Thyroid gland (tissue), 4 donors: ENCODE measurements around the gene ARHGEF9. TPM values are rescaled to one million over a fixed set of nuclear protein-coding genes. Genes with fewer than 3 reads are reported as not detected.
A peak's percentile ranks its signal among the peaks of the same experiment; 100 is the strongest.

Experiments
- DNase-seq, 2 donors: peaks; one replicate each; pipeline ENCODE4 v3.0.0-alpha.2; 2019
- H3K27ac ChIP-seq, 3 donors: fragments of 200-600 bp; sonication (generic); 1 replicate in 2 of 3; 2 replicates in 1 of 3; pipeline ENCODE4 v1.5.1; 2016 to 2019; ENCODE audit warnings: mild to moderate bottlenecking in 1 of 3, moderate library complexity in 1 of 3
- H3K27me3 ChIP-seq: fragments of 200-600 bp; sonication (generic); one replicate; pipeline ENCODE4 v1.5.1; 2019
- H3K36me3 ChIP-seq, 2 donors: fragments of 200-600 bp; sonication (generic); one replicate each; pipeline ENCODE4 v1.5.1; 2016 to 2019
- H3K4me1 ChIP-seq, 2 donors: fragments of 200-600 bp; sonication (generic); one replicate each; pipeline ENCODE4 v1.5.1; 2017 to 2019
- H3K4me3 ChIP-seq, 3 donors: fragments of 200-600 bp; sonication (generic); replicated peaks in 1 of 3; 1 replicate in 2 of 3; 2 replicates in 1 of 3; pipeline ENCODE4 v1.5.1; 2016; ENCODE audit warnings: mild to moderate bottlenecking in 1 of 3
- H3K9me3 ChIP-seq: fragments of 200-600 bp; sonication (generic); one replicate; pipeline ENCODE4 v1.5.1; 2017
- POLR2A ChIP-seq, 2 donors: fragments of 450-650 bp; IDR thresholded peaks; one replicate each; pipeline ENCODE4 v1.6.1; 2017; ENCODE audit warnings: antibody characterized with exemption in 2 of 2, mild to moderate bottlenecking in 2 of 2, moderate library complexity in 1 of 2
- WGBS, 2 donors: methylation state at CpG; one replicate each; pipeline ENCODE4 v1.1.5; 2017; 5-methylcytosine and 5-hydroxymethylcytosine counted together
- intact Hi-C: fragments of 100-400 bp; cut with DNase I; formaldehyde crosslinking; loops from one replicate; pipeline ENCODE4 v1.15.1; 2023
- total RNA-seq, 4 donors: library from RNA; depleted of rRNA; stranded (reverse); fragments of >200 nt; gene quantifications; one replicate each; pipeline ENCODE4 v1.2.3, GENCODE V29; 2016
- TF ChIP-seq, protein P1 (sequence below), 6 experiments: fragments of 200-600 bp in 3 of 6; fragments of 450-650 bp in 3 of 6; sonication (generic) in 3 of 6; IDR thresholded peaks; one replicate each; pipeline ENCODE4 v1.5.1; 2016 to 2019; ENCODE audit warnings: antibody characterized with exemption in 6 of 6, mild to moderate bottlenecking in 2 of 6, inconsistent platforms in 1 of 6, moderate library complexity in 1 of 6

Gene ARHGEF9
- total RNA-seq, 4 donors from 2014 or later, result 20.2 to 27.0 (median 25.0) TPM

DNA sequence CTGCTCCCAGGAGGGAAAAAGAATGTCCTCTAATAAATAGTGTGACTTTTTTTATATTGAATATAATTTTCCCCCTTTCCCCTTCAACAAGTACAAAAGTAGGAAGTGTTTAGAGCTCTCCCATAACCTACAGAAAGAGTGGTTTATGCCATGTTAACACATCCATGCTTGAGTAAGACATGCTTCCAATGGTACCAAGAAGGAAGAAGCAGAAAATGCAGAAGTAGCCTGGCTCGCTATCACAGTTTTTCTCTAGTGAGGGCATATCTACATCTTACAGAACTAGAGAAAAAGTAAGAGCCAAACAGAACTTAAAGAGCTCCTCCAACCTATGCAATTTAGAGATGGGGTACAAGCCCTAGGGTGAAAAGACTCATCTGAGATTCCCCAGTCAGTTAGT, 82.5 kb downstream of the ARHGEF9 start:
- H3K4me3 ChIP-seq, result no peak overlapping the region
- peaks cover 0 to 8% of the 10 kb centered on the region in 2 donors for H3K36me3 ChIP-seq
- intact Hi-C loops, result no loop called here
- H3K27me3 ChIP-seq, result no peaks in the 10 kb centered on the region
- H3K4me1 ChIP-seq, result no peaks in the 10 kb centered on the region
- no peak overlapping the region for H3K27ac ChIP-seq
- TF ChIP-seq, protein P1, sequence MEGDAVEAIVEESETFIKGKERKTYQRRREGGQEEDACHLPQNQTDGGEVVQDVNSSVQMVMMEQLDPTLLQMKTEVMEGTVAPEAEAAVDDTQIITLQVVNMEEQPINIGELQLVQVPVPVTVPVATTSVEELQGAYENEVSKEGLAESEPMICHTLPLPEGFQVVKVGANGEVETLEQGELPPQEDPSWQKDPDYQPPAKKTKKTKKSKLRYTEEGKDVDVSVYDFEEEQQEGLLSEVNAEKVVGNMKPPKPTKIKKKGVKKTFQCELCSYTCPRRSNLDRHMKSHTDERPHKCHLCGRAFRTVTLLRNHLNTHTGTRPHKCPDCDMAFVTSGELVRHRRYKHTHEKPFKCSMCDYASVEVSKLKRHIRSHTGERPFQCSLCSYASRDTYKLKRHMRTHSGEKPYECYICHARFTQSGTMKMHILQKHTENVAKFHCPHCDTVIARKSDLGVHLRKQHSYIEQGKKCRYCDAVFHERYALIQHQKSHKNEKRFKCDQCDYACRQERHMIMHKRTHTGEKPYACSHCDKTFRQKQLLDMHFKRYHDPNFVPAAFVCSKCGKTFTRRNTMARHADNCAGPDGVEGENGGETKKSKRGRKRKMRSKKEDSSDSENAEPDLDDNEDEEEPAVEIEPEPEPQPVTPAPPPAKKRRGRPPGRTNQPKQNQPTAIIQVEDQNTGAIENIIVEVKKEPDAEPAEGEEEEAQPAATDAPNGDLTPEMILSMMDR (IDR thresholded peaks at IDR 0.05), result no peak
- TF ChIP-seq POLR2A (IDR thresholded peaks at IDR 0.05), result no peak
- H3K9me3 ChIP-seq, result no peaks in the 10 kb centered on the region
- WGBS, 2 donors, result 88 to 100% methylated on average over 1 of the region's 1 CpG
- no peak for DNase-seq

DNA sequence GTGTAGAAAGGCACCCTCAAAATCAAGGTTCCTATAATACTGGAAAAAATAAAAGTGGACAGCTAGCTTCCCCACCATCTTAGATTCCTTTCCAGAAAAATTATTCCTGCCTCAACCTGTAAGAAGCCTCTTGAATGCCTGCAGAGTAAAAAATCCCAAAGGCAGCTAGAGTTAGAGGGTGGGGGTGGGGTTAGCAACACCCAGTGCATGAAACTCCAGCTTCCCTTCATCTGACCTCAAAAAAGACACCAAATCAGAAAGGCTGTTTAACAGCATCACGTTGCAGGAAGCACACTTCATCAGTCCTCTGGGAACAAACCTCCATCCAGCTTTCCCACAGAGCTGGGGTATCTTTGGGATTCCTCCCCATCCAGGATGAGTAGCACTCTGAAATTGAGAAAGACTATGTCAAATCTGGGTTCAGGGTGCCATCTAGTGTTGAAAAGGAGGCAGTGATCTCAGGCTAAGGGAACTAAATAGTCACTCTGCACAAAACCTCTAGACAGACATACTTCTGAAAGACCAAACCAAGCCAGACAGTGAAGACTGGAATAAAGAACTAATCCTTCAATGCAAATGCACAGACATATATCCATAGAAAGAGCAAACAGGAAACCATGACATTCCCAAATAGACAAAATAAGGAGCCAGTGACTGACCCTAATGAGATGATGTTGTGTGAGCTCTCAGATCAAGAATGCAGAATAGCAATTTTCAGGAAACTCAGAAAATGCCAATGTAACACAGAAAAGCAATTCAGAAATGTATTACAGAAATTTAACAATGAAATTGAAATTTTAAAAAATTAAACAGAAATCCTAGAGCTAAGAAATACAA, 97.9 kb downstream of the ARHGEF9 start:
- Histone ChIP-seq H3K4me3 (no peak overlapping the region), H3K36me3 (no peaks in the 10 kb centered on the region), H3K27ac (no peak overlapping the region), H3K9me3 (no peaks in the 10 kb centered on the region), H3K4me1 (no peaks in the 10 kb centered on the region), H3K27me3 (no peaks in the 10 kb centered on the region)
- TF ChIP-seq POLR2A (IDR thresholded peaks at IDR 0.05), result no peak
- TF ChIP-seq, protein P1 (IDR thresholded peaks at IDR 0.05), result peak in 4 of 6 experiments; percentile 36 to 61 (median 58)
- WGBS, 2 donors, result 29% methylated on average over 1 of the region's 1 CpG; no CpG with 5 or more reads in 1 of the 2 donors
- DNase-seq, result peak in 1 of 2 donors; percentile 2
- intact Hi-C loops, result no loop called here

DNA sequence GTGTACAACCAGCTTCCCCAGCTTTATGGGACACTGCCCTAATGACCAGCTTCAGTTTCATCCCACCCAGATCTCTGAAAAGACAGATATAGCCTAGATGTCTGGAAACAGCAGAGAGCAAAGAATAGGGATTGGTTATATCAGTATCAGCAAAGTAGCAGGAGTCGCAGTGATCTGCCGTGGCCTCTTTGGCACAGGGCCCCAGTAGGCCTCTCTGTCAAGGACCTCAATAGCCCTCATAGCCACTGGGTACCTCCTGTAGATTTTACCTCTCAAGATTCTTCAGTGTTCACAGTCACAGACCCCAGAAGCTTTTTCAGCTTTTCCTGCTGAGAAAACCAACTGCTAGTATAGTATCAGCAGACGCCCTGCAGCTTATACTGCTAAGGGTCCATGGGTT, 104.6 kb downstream of the ARHGEF9 start:
- H3K36me3 ChIP-seq, result no peaks in the 10 kb centered on the region
- H3K4me1 ChIP-seq, result no peaks in the 10 kb centered on the region
- no peak overlapping the region for H3K27ac ChIP-seq
- H3K9me3 ChIP-seq, result no peaks in the 10 kb centered on the region
- no peaks in the 10 kb centered on the region for H3K27me3 ChIP-seq
- peak in 1 of 2 donors; percentile 2 for DNase-seq
- TF ChIP-seq, protein P1 (IDR thresholded peaks at IDR 0.05), result no peak
- TF ChIP-seq POLR2A (IDR thresholded peaks at IDR 0.05), result no peak
- H3K4me3 ChIP-seq, result no peak overlapping the region
- intact Hi-C loops, result no loop called here
- 71 to 78% methylated on average over 3 of the region's 3 CpGs for WGBS, 2 donors

DNA sequence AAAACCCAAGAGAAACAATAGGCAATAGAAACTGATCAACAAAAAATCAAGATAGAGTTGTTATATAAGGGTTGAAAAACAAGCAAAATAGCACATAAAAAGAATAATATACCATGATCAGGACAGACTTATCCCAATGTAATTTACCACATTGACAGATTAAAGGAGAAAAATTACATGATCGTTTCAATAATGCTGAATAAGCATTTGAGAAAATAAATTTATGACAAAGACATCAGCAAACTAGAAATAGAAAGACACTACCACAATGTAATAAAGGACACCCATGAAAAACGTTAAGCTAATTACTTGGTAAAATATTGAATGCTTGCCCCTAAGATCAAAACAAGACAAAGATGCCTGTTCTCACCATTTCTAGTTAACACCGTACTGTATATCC, 105.6 kb downstream of the ARHGEF9 start:
- Histone ChIP-seq H3K9me3 (no peaks in the 10 kb centered on the region), H3K27ac (no peak overlapping the region), H3K27me3 (no peaks in the 10 kb centered on the region), H3K4me3 (no peak overlapping the region), H3K36me3 (no peaks in the 10 kb centered on the region), H3K4me1 (no peaks in the 10 kb centered on the region)
- no peak for TF ChIP-seq POLR2A (IDR thresholded peaks at IDR 0.05)
- TF ChIP-seq, protein P1 (IDR thresholded peaks at IDR 0.05), result no peak
- intact Hi-C loops, result no loop called here
- DNase-seq, result no peak
- WGBS, 2 donors, result 91 to 96% methylated on average over 3 of the region's 3 CpGs

DNA sequence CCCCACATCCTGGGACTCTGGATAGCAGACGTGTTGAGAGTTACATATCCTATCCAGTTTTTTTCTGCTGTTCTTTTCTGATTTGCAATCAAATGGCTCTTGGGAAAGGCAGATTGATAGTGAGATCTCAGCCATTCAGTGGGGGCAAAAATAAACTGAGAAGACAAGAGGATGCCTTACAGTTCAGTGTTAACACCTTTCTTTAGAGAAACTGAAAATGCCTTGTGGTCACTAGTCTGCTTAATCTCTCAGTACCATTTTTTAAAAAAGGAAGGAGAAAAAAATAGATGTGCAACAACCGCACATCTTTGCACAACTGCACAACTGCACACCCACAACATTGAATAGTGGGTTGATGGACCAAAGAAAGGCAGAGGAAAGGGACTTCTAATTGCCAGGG, 109.3 kb downstream of the ARHGEF9 start:
- H3K9me3 ChIP-seq, result no peaks in the 10 kb centered on the region
- TF ChIP-seq, protein P1 (IDR thresholded peaks at IDR 0.05), result no peak
- TF ChIP-seq POLR2A (IDR thresholded peaks at IDR 0.05), result no peak
- no peak overlapping the region for H3K27ac ChIP-seq
- H3K4me1 ChIP-seq, result no peaks in the 10 kb centered on the region
- no peaks in the 10 kb centered on the region for H3K27me3 ChIP-seq
- 87 to 100% methylated on average over 2 of the region's 2 CpGs for WGBS, 2 donors
- no peak for DNase-seq
- H3K4me3 ChIP-seq, result no peak overlapping the region
- intact Hi-C loops, result no loop called here
- H3K36me3 ChIP-seq, result no peaks in the 10 kb centered on the region
